ENCODE measurements around the gene VWA5A. TPM values are rescaled to one million over a fixed set of nuclear protein-coding genes. Genes with fewer than 3 reads are reported as not detected.
"Not testable (repeated sequence)": the region's sequence is repeated elsewhere in the genome, so short reads cannot be mapped to it uniquely, and the experiment has no call there.

VWA5A gene
- polyA plus RNA-seq, 3 donors from 2014 or later, result 11.2 to 12.9 (median 12.8) TPM

GRCh38 chr11:124113890-124114289 lies 1.4 kb upstream of the VWA5A start:
- DNase-seq, result no peak
- Mint-ChIP-seq H3K4me3 (no peak overlapping the region), H3K9me3 (no peaks in the 10 kb centered on the region), H3K4me1 (peaks cover 26 to 36% of the 10 kb centered on the region in 2 donors), H3K27ac (no peak overlapping the region), H3K36me3 (peaks cover 4 to 12% (median 7%) of the 10 kb centered on the region in 3 donors), H3K27me3 (ENCODE audit: low read depth in 3 of 3) (peaks cover 0 to 2% (median 1%) of the 10 kb centered on the region in 3 donors)

GRCh38 chr11:124115782-124116616 lies 749 bp downstream of the VWA5A start:
- Mint-ChIP-seq H3K36me3 (peaks cover 20 to 30% (median 23%) of the 10 kb centered on the region in 3 donors), H3K4me1 (peaks cover 26 to 36% of the 10 kb centered on the region in 2 donors), H3K4me3 (peak overlapping the region; percentile 89 to 99 (median 96)), H3K27me3 (ENCODE audit: low read depth in 3 of 3) (peaks cover 0 to 1% (median 0%) of the 10 kb centered on the region in 3 donors), H3K27ac (peak overlapping the region; percentile 69 to 88 (median 82)), H3K9me3 (no peaks in the 10 kb centered on the region)
- peak in 2 of 3 donors; percentile 6 to 12 for DNase-seq

DNA sequence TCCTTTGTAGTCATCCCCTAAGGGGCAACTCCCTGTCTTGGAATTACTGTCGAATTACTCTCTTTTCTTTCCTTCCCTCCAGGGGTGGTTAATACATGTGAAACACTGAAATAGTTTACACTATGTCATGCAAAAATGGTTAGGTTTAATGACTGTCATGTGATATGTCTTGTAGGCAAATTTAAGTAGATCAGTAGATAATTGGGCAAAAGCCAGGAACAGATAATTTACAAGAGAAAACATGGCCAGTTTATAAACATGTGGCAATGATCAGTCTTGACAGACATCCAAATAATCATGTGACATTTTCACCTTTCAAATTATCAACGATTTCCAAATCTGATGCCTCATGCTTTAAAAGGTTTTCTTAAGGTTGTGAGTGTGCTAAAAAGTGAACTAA lies 3.9 kb downstream of the VWA5A start:
- H3K4me1 Mint-ChIP-seq, result peaks cover 26 to 43% of the 10 kb centered on the region in 2 donors
- H3K27me3 Mint-ChIP-seq (ENCODE audit: low read depth in 3 of 3), result peaks cover 0 to 1% (median 0%) of the 10 kb centered on the region in 3 donors
- H3K27ac Mint-ChIP-seq, result no peak overlapping the region
- H3K9me3 Mint-ChIP-seq, result no peaks in the 10 kb centered on the region
- DNase-seq, result no peak
- H3K36me3 Mint-ChIP-seq, result peaks cover 35 to 51% (median 40%) of the 10 kb centered on the region in 3 donors
- no peak overlapping the region for H3K4me3 Mint-ChIP-seq

- peaks cover 14 to 30% of the 10 kb centered on the region in 2 donors for H3K4me1 Mint-ChIP-seq
- no peak for DNase-seq
- H3K4me3 Mint-ChIP-seq, result no peak overlapping the region
- peaks cover 46 to 69% (median 56%) of the 10 kb centered on the region in 3 donors for H3K36me3 Mint-ChIP-seq
- no peaks in the 10 kb centered on the region for H3K9me3 Mint-ChIP-seq
- H3K27ac Mint-ChIP-seq, result no peak overlapping the region
- no peaks in the 10 kb centered on the region for H3K27me3 Mint-ChIP-seq (ENCODE audit: low read depth in 3 of 3)
Measured at GRCh38 chr11:124120891-124121290, 5.6 kb downstream of the VWA5A start.

DNA sequence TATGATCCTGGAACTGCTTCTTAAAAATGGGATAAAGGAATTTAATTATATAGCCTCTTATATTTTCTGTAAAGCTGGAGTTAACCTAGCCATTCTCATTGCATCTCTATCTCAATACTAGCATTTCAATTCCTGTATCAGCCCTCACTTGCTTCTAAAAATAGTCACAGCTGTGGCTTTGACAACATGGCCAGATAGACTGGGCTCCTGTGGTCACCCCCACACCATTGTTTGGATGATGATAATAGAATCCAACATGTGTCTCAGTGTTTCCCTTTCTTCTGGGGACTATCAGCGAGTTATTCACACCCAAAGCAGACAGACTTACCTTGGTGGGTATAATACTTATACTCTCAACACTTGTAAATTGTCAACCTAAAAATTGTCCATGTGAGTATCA lies 6.9 kb downstream of the VWA5A start:
- no peaks in the 10 kb centered on the region for H3K27me3 Mint-ChIP-seq (ENCODE audit: low read depth in 3 of 3)
- H3K4me1 Mint-ChIP-seq, result peaks cover 8 to 19% of the 10 kb centered on the region in 2 donors
- no peak overlapping the region for H3K4me3 Mint-ChIP-seq
- no peak for DNase-seq
- peaks cover 47 to 79% (median 62%) of the 10 kb centered on the region in 3 donors for H3K36me3 Mint-ChIP-seq
- no peaks in the 10 kb centered on the region for H3K9me3 Mint-ChIP-seq
- H3K27ac Mint-ChIP-seq, result no peak overlapping the region

- peaks cover 0 to 3% (median 0%) of the 10 kb centered on the region in 6 donors for H3K9me3 Mint-ChIP-seq
- DNase-seq, result no peak
- no peak overlapping the region for H3K4me3 Mint-ChIP-seq
- peak overlapping the region in 2 of 6 donors; percentile 3 to 25 for H3K27ac Mint-ChIP-seq
- peaks cover 2 to 7% of the 10 kb centered on the region in 2 donors for H3K4me1 Mint-ChIP-seq
- H3K27me3 Mint-ChIP-seq (ENCODE audit: low read depth in 3 of 3), result no peaks in the 10 kb centered on the region
- H3K36me3 Mint-ChIP-seq, result peaks cover 46 to 69% (median 57%) of the 10 kb centered on the region in 3 donors
Measured at GRCh38 chr11:124123622-124124021, 8.4 kb downstream of the VWA5A start.

DNA sequence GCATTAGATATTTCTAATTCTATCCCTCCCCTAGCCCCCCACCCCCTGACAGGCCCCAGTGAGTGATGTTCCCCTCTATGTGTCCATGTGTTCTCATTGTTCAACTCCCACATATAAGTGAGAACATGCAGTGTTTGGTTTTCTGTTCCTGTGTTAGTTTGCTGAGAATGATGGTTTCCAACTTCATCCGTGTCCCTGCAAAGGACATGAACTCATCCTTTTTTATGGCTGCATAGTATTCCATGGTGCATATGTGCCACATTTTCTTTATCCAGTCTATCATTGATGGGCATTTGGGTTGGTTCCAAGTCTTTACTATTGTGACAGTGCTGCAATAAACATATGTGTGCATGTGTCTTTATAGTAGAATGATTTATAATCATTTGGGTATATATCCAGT lies 11.9 kb downstream of the VWA5A start:
- peaks cover 26 to 46% (median 42%) of the 10 kb centered on the region in 3 donors for H3K36me3 Mint-ChIP-seq

GRCh38 chr11:124143034-124143433 lies 27.8 kb downstream of the VWA5A start:
- Mint-ChIP-seq H3K4me3 (no peak overlapping the region), H3K36me3 (peaks cover 47 to 57% (median 54%) of the 10 kb centered on the region in 3 donors), H3K27me3 (ENCODE audit: low read depth in 3 of 3) (no peaks in the 10 kb centered on the region), H3K4me1 (no peaks in the 10 kb centered on the region), H3K27ac (no peak overlapping the region), H3K9me3 (peaks cover 0 to 13% (median 0%) of the 10 kb centered on the region in 6 donors)
- no peak for DNase-seq

More for the DNA sequence above, 11.9 kb downstream of the VWA5A start:
- H3K27me3 Mint-ChIP-seq (ENCODE audit: low read depth in 3 of 3); H3K4me1 Mint-ChIP-seq; DNase-seq; H3K27ac Mint-ChIP-seq; H3K4me3 Mint-ChIP-seq; H3K9me3 Mint-ChIP-seq: not testable (repeated sequence)

- DNase-seq, result no peak
- Mint-ChIP-seq H3K4me3 (no peak overlapping the region), H3K4me1 (no peaks in the 10 kb centered on the region), H3K27ac (no peak overlapping the region), H3K27me3 (ENCODE audit: low read depth in 3 of 3) (no peaks in the 10 kb centered on the region), H3K9me3 (no peaks in the 10 kb centered on the region), H3K36me3 (peaks cover 15 to 21% (median 16%) of the 10 kb centered on the region in 3 donors)
Measured at GRCh38 chr11:124147951-124148350, 32.7 kb downstream of the VWA5A start.

GRCh38 chr11:124150684-124151083 lies 35.4 kb downstream of the VWA5A start:
- no peak overlapping the region for H3K27ac Mint-ChIP-seq
- H3K27me3 Mint-ChIP-seq (ENCODE audit: low read depth in 3 of 3), result peaks cover 0 to 2% (median 1%) of the 10 kb centered on the region in 3 donors
- H3K9me3 Mint-ChIP-seq, result no peaks in the 10 kb centered on the region
- DNase-seq, result no peak
- peaks cover 7 to 11% (median 9%) of the 10 kb centered on the region in 3 donors for H3K36me3 Mint-ChIP-seq
- H3K4me1 Mint-ChIP-seq, result no peaks in the 10 kb centered on the region
- H3K4me3 Mint-ChIP-seq, result no peak overlapping the region

GRCh38 chr11:124152770-124153407 lies 37.6 kb downstream of the VWA5A start:
- no peaks in the 10 kb centered on the region for H3K9me3 Mint-ChIP-seq
- H3K27me3 Mint-ChIP-seq (ENCODE audit: low read depth in 3 of 3), result peaks cover 1 to 5% (median 4%) of the 10 kb centered on the region in 3 donors
- no peak overlapping the region for H3K27ac Mint-ChIP-seq
- no peaks in the 10 kb centered on the region for H3K4me1 Mint-ChIP-seq
- peaks cover 0 to 3% (median 0%) of the 10 kb centered on the region in 3 donors for H3K36me3 Mint-ChIP-seq
- no peak overlapping the region for H3K4me3 Mint-ChIP-seq
- no peak for DNase-seq

- peaks cover 1 to 7% (median 5%) of the 10 kb centered on the region in 3 donors for H3K27me3 Mint-ChIP-seq (ENCODE audit: low read depth in 3 of 3)
- no peak for DNase-seq
- no peaks in the 10 kb centered on the region for H3K9me3 Mint-ChIP-seq
- no peaks in the 10 kb centered on the region for H3K4me1 Mint-ChIP-seq
- H3K4me3 Mint-ChIP-seq, result no peak overlapping the region
- H3K36me3 Mint-ChIP-seq, result no peaks in the 10 kb centered on the region
- no peak overlapping the region for H3K27ac Mint-ChIP-seq
Measured at GRCh38 chr11:124153821-124154220, 38.6 kb downstream of the VWA5A start.

DNA sequence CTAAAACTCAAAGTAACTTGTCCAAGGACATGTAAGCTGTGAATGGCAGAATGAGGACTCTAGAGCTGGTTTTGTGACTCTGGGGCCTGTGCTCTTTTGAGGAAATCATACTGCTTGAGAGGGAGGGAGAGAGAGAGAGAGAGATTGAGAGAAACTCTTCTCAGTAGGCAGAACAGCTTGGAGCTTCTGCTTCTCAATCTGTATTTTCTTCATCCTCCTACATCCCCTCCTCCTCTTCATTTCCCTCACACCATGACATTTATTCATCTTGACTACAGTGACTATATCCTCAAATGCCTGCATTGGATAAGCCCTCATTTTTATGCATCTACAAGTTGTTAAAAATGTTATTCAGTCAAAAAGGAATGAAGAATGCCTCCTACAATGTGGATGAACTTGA lies 44.2 kb downstream of the VWA5A start:
- no peaks in the 10 kb centered on the region for H3K4me1 Mint-ChIP-seq
- no peak overlapping the region for H3K27ac Mint-ChIP-seq
- DNase-seq, result no peak
- H3K27me3 Mint-ChIP-seq (ENCODE audit: low read depth in 3 of 3), result peaks cover 0 to 9% (median 4%) of the 10 kb centered on the region in 3 donors
- H3K4me3 Mint-ChIP-seq, result no peak overlapping the region
- H3K9me3 Mint-ChIP-seq, result peaks cover 0 to 1% (median 0%) of the 10 kb centered on the region in 6 donors
- no peaks in the 10 kb centered on the region for H3K36me3 Mint-ChIP-seq

- no peaks in the 10 kb centered on the region for H3K4me1 Mint-ChIP-seq
- H3K4me3 Mint-ChIP-seq, result no peak overlapping the region
- no peak for DNase-seq
- peaks cover 0 to 1% (median 0%) of the 10 kb centered on the region in 6 donors for H3K9me3 Mint-ChIP-seq
- no peak overlapping the region for H3K27ac Mint-ChIP-seq
- H3K27me3 Mint-ChIP-seq (ENCODE audit: low read depth in 3 of 3), result peaks cover 2 to 9% (median 3%) of the 10 kb centered on the region in 3 donors
- H3K36me3 Mint-ChIP-seq, result no peaks in the 10 kb centered on the region
Measured at GRCh38 chr11:124160986-124161385, 45.7 kb downstream of the VWA5A start.
